Measurements from ENCODE around the gene RREB1.

RREB1 gene

DNA sequence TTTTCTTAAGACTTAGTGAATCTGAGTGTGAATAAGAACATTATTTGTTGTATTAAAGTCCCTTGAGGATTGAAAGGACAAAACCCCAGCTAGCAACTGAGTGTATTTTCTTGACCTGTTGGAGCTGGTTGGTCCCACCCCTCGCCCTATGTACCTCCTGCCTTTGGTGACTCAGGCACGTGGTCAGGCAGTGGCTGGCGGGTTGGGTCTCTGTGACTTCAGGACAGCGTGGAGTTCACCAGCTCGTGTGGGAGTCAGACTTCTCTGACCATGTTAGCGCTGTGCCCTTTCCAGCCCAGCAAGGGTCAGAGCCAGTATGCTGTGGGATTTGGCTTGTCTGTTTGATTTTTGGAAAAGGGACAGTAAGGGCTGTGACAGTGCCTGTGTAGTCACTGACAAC, 111.5 kb downstream of the RREB1 start:
- no peak for DNase-seq (ENCODE audit: low read depth)

DNA sequence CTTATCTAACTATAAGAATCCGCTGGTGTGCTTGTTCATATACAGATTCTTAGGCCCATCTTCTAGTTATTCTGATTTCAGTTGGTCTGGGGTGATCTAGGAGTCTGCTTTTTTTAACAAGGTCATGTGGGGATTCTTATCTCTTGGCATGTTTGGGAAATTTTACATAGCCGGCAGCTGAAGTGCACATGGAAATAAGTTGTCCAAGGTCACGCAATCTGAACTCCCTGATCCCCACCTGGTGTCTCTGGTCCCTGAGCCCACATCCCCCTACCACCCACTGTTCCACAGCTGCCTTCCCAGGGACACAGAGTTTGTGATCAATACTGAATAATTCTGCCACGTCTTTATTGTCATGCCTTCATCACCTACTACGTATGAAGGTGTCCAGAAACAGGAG, 114.4 kb downstream of the RREB1 start:
- no peak for DNase-seq (ENCODE audit: low read depth)

DNA sequence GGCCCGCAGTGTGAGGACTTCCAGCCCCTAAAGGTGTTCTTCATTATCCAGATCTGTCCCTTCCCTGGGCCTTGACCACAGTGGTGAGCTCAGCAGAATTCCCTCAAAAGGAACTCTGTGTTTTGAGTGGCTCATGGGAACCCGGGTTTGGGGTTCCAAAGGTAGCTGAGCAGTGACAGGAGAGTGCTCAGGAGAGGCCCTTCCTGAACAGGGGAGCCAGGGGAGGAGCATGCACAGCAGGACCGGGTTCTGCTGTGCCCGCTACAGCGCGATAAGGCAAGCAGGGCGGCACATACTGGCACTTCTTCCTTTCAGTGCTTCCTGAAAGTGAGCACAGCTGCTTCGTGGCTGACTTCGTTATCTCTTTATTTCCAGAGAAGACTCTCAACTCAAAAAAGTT, 117.0 kb downstream of the RREB1 start:
- no peak for DNase-seq (ENCODE audit: low read depth)

DNA sequence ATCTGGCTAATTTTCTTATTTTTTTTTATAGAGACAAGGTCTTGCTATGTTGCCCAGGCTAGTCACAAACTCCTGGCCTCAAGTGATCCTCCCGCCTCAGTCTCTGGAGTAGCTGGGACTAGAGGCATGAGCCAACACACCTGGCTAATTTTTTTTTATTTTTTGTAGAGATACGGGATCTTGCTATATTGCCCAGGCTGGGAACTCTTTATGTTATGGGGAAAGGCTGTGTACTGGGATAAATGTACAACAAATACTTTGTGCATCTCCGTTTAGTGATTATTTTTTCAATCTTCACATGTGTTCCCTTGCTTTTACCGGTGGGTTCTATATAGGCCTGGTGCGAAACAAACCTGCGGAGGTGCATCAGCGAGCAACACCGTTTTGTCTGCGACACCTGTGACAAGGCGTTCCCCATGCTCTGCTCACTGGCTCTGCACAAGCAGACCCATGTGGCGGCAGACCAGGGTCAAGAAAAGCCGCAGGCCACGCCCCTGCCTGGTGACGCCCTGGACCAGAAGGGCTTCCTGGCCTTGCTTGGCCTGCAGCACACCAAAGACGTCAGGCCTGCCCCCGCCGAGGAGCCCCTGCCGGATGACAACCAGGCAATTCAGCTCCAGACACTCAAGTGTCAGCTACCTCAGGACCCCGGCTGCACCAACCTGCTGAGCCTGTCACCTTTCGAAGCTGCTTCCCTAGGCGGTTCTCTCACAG, 121.1 kb downstream of the RREB1 start:
- no peak for DNase-seq (ENCODE audit: low read depth)

DNA sequence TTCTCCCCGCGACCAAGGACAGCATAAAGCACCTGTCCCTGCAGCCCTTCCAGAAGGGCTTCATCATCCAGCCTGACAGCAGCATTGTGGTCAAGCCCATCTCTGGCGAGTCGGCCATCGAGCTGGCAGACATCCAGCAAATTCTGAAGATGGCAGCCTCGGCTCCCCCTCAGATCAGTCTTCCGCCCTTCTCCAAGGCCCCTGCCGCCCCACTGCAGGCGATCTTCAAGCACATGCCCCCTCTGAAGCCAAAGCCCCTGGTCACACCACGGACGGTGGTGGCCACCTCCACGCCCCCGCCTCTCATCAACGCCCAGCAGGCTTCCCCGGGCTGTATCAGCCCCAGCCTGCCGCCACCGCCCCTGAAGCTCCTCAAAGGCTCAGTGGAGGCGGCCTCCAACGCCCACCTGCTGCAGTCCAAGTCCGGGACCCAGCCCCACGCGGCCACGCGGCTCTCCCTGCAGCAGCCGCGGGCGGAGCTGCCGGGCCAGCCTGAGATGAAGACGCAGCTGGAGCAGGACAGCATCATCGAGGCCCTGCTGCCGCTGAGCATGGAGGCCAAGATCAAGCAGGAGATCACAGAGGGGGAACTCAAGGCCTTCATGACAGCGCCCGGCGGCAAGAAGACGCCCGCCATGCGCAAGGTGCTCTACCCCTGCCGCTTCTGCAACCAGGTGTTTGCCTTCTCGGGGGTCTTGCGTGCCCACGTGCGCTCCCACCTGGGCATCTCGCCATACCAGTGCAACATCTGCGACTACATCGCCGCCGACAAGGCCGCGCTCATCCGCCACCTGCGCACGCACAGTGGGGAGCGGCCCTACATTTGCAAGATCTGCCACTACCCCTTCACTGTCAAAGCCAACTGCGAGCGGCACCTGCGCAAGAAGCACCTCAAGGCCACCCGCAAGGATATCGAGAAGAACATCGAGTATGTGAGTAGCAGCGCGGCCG, 121.9 kb downstream of the RREB1 start:
- DNase-seq (ENCODE audit: low read depth) = no peak

DNA sequence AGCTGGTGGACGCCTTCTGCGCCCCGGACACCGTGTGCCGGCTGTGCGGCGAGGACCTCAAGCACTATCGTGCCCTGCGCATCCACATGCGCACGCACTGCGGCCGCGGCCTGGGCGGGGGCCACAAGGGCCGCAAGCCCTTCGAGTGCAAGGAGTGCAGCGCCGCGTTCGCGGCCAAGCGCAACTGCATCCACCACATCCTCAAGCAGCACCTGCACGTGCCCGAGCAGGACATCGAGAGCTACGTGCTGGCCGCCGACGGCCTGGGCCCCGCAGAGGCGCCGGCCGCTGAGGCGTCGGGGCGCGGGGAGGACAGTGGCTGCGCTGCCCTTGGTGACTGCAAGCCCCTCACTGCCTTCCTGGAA, 122.5 kb downstream of the RREB1 start:
- no peak for DNase-seq (ENCODE audit: low read depth)

DNA sequence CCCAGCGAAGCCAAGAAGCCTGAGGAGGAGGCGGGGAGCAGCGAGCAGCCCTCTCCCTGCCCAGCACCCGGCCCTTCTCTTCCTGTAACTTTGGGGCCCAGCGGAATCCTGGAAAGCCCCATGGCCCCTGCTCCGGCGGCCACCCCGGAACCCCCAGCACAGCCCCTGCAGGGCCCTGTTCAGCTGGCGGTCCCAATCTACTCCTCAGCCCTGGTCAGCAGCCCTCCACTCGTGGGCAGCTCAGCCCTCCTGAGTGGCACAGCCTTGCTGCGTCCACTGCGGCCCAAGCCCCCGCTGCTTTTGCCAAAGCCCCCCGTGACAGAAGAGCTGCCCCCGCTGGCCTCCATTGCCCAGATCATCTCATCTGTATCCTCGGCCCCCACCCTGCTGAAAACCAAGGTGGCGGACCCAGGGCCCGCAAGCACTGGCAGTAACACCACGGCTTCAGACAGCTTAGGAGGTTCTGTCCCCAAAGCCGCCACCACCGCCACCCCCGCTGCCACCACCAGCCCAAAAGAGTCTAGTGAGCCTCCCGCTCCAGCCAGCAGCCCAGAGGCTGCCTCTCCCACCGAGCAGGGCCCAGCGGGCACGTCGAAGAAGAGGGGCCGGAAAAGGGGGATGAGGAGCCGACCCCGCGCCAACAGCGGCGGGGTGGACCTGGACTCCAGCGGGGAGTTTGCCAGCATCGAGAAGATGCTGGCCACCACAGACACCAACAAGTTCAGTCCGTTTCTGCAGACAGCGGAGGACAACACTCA, 123.4 kb downstream of the RREB1 start:
- no peak for DNase-seq (ENCODE audit: low read depth)

DNA sequence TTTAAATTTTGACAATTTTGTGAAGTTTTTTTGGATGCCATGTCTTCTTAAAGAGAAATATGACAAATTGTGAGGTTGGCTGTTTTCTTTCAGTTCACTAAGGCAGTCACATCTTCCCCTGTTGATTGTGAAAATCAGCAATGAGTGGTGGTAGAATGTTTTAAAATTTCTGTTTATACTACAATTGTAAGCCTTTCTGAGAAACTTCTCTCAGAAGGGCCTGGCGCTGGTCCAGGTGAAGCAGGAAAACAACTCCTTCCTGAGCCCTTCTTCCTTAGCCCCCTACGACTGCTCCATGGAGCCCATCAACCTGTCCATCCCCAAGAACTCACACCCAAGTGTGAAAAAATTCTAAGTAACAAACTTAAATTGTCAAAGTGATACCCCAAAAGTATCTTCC, 124.6 kb downstream of the RREB1 start:
- DNase-seq (ENCODE audit: low read depth) = no peak

DNA sequence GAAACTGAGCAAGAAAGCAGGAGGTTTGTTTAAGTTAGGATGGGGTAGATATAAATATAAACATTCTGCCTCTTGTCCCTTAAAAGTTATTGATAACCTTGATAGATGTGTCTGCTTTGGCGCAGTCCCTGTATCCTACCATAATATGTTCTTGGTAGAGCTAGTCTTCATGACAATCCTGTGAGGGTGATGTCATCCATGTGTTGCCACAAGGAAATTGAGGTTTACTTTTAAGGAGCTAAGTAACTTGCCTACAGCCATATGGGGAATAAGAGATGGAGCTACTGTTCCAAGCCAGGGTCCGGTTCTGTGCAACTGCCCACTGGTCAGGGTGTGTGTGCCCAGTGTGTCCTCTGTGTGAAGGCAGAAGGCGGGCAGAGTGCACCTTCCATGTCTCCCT, 126.8 kb downstream of the RREB1 start:
- no peak for DNase-seq (ENCODE audit: low read depth)

DNA sequence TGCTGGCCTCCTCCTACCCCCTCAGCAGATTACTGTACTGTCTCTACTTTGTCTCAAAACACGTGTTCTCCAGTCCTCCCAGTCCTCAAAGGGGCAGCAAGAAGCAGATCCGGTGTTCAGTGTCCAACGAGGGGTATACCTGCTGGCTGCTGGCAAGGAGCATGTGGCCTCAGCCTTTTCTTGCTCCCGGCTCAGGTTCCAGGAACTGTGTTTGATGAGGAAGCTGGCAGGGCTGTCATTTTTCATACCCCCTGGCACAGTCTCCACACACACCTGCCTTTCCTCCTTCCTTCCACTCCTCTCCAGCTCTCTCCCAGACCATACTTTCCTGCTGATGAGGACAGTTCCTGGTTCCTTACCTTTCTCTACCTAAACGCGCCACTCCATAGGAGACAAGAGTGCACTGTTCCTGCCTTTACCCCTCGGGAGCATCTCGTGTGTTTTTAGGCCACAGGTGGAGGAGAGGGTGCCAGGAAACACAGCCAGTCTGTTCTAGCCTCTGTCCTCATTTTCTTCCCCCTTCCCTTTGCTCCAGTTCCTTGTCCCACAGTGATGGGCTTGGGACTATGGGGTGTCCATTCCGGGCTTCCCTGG, 128.0 kb downstream of the RREB1 start:
- no peak for DNase-seq (ENCODE audit: low read depth)

DNA sequence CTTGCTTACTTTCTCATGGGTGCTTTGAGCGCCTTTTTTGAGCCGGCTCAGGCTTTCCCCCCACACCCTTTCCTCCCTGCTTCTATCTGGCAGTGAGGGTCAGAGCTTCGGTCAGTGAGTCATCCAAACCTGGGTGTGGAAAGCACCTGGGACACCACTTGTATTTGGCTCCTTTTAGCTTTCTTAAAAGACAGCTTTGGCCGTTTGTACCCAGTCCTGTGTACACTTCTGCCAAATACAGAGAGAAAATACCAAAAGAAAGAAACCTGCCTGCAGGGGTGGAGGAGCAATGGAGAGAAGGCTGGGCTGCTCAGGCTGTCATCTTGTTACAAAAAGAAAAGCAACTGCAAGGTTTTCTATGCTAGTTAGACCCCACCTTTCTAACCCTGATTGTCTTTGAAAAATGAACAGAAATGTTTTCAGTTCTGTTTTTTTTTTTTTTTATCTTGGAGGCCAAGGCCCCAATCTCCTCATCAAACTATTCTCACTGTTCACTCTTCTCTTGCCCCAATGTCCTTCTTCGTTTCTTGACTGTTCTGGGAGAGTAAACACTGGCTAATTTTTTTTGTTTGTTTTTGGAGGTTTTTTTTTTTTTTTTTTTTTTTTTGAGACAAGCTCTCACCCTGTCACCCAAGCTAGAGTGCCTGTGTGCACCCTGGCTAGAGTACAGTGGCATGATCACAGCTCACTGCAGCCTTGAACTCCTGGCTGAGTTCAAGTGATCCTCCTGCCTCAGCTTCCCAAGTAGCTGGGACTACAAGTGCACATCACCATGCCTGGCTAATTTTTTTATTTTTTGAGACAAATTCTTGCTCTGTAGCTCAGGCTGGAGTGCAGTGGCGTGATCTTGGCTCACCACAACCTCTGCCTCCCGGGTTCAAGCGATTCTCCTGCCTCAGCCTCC, 128.8 kb downstream of the RREB1 start:
- no peak for DNase-seq (ENCODE audit: low read depth)

DNA sequence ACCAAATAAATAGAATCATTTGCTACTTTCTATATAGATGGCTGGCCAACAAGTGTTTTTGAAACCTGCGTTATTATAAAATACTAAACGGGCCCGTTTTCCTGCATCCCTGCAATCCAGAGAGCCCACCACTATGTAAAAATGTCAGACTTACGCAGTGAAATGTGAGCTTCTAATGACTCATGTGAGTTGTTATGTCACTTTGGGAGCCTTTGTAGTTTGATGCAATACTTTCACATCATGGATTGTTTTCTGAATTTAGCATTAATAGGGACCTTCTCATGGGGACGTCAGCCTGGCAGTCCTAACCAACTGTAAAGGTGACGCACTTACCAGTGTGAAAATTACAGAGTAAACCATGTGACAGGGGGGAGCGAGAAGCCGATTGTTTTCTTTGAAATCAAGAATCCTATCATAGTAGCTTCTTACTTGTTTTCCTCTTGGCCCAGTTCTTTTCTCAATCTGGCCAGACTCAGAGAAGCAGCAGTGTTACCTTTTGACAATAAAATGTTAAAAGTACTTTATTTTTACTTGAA, 130.0 kb downstream of the RREB1 start:
- no peak for DNase-seq (ENCODE audit: low read depth)

DNA sequence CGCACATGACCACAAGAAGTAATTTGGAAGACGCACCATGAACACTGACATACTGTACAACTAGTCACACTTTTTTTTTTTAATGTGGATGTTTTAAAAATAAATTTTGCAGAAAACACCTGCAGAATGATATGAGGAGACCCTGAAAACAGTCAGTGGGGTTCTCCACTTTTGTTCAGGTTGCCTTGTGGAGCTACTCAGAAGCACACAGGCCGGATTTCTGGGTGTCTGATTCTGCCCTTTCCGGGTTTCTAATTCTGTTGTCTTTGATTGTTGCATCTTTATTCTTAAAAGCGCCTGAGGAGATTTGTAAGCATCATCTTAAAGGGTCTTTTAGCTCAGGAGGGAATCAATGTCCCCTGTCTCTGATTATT, 130.8 kb downstream of the RREB1 start:
- no peak for DNase-seq (ENCODE audit: low read depth)

DNA sequence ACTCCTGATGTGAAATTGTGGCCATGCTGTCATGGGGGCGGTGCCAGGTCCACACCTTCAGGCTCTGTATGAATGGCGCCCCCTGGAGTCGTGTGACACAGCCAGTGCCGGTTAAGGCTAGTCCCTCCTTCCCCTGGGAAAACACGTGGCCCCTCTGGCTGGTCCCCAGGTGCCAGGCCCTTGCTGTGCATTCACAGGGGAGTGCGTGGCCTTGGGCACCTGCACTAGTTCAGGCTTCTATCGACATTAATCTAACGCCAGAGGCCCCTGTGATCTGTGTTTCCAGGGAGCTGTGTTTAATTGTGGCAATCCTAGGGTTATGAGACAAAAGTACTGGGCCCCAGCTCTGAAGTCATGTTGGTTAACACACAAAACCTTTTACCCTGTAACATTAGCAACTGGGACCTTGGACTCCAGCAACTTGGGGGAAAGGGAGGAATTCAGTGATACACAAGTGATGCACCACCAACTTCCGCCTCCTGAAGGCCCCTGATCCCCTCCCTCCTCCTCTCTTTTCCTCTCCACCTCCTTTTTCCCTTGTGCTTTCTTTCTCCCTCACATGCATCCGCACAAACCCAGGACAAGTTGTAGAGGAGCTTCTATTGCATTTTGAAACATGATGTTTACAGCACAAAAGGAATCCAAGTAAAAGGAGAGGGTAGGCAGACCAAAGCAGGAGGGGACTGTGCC, 131.3 kb downstream of the RREB1 start:
- DNase-seq (ENCODE audit: low read depth) = peak; percentile 30

DNA sequence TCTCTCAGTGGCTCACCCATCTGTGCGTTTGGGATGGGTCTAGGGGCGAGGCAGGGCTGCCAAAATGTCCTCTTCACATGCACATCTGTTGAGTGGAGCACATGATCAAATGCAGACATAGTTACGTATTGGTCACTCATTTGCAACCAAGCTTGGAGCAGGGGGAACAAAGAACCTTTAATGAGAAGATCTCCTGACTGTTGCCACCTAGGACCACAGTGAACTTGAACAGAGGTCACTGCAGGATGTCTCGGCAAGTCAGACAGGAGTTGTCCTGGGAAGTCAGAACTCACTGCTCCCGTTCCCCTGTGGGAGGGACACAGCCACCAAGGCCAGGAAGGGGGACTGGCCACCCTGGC, 131.8 kb downstream of the RREB1 start:
- no peak for DNase-seq (ENCODE audit: low read depth)

DNA sequence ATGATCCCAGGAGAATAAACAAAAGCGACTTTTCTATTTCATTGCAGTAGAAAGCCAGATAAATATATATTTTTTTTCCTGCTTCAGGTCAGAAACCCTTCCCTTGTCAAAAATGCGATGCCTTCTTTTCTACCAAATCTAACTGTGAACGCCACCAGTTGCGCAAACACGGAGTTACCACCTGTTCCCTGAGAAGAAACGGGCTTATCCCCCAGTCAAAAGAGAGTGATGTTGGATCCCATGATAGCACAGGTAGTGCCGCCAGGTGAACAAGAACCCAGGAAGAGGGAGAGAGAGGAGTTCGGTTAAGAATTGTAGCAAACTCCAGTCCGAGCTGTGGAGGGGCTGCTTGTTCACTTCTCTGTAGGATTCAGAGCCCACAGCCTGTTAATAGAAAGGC, 132.6 kb downstream of the RREB1 start:
- no peak for DNase-seq (ENCODE audit: low read depth)

DNA sequence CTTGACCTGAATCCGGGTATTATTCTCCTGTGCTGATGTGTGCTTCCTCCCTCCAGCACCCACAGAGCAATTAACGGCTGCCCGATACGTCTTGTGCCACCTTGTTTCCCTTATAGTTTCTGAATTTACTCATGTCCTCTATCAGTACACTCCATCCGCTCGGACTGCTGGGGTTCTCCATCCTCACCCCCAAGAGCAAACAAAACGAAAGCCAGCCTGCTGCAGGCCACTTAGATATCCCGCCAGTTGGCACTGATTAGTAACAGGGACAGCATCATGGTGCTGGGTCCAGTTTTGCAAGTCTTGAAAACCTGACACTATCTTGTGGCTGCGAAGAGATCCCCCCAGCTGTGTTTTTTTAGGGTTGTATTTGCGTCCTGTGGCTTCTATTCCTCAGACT, 133.4 kb downstream of the RREB1 start:
- DNase-seq (ENCODE audit: low read depth) = no peak

DNA sequence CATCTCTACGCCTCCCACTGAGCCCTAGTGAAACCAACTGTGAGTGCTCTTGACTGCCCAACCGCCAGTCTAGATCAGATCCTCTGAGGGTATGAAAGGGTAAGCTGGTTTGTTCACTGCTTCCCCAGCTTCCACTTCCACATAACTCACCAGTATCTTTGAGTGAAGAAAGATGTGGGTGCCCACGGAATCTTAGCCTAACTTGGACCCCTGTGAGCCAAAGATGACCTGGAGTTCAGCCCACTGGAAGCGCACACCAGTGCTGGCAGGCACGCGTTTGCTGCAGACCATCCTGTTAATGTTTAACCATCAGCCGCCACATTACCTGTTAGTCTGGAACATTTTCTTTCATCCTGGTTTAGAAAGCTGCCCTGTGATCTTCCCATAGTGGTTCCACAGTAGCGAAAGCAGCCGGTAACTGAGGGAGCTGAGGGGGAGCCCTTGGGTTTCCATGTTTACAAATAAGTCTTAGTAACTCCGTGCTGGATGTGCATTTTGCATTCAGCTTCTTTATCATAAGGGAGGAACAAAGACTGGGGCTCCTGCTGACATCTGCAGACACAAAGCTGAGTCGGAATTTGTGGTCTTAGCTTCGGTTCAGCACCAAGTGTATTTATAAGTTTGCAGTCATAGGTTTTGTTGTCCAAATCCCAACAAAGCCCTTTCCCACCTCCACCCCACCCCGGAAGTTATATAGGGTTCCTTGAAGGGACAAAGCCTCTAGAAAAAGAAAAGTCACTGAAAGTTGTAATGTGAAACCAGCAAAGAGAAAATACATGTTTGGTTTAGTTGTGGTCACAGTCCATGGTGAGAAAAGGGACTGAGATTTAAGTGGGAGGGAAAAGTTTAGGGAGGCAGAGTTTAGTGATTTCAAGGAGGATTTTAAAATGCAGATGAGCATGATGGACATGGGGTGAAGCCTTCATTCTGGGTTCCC, 134.2 kb downstream of the RREB1 start:
- no peak for DNase-seq (ENCODE audit: low read depth)

DNA sequence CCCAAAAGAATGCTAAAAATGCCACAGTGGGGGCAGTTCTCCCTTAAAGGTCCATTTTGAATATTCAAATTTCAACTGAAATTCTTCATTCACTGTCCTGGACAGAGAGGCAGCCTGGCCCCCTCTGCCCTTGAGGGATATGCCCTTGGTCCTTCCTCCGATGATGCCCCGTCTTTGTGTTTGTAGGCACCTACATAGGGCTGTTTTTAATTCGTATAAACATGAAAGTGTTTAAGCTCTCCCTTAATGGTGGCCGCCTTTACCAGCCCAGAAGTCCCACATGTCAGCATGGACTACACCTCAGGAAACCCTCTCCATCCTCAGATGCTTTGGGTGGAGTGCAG, 135.0 kb downstream of the RREB1 start:
- no peak for DNase-seq (ENCODE audit: low read depth)

All from activated T-helper 1 cell treated with Interleukin-2 at 50 U/mL for 16 hours (primary cell).